Liver (tissue), 3 donors: Measurements from ENCODE around the gene PHF19.

Experiments
- CTCF ChIP-seq: fragments of 150-350 bp; IDR thresholded peaks from 2 replicates; pipeline ENCODE4 v1.5.1; 2017; ENCODE audit warnings: improper control_type of control experiment, low read depth, low read length; ENCODE audit not compliant: missing input control
- EGR1 ChIP-seq, 2 donors: IDR thresholded peaks; 2 replicates each; pipeline ENCODE4 v1.6.1; 2016 to 2018; ENCODE audit warnings: antibody characterized with exemption in 2 of 2, low read depth in 2 of 2
- GABPA ChIP-seq, 2 donors: IDR thresholded peaks in 1 of 2; conservative IDR thresholded peaks in 1 of 2; 2 replicates each; pipeline ENCODE4 v1.6.1; 2016; ENCODE audit warnings: antibody characterized with exemption in 2 of 2, mild to moderate bottlenecking in 1 of 2, moderate library complexity in 1 of 2
- HNF4G ChIP-seq: IDR thresholded peaks from 2 replicates; pipeline ENCODE4 v1.6.1; 2016; ENCODE audit warnings: antibody characterized with exemption
- MAX ChIP-seq: IDR thresholded peaks from 2 replicates; pipeline ENCODE4 v1.6.1; 2016; ENCODE audit warnings: antibody characterized with exemption
- NR2F2 ChIP-seq: IDR thresholded peaks from 2 replicates; pipeline ENCODE4 v1.6.1; 2016; ENCODE audit warnings: antibody characterized with exemption
- RAD21 ChIP-seq, 2 donors: IDR thresholded peaks; 2 replicates each; pipeline ENCODE4 v1.6.1; 2016; ENCODE audit warnings: antibody characterized with exemption in 2 of 2, mild to moderate bottlenecking in 2 of 2
- TAF1 ChIP-seq: conservative IDR thresholded peaks from 2 replicates; pipeline ENCODE4 v1.6.1; 2016; ENCODE audit warnings: antibody characterized with exemption, mild to moderate bottlenecking
- donor health status: healthy.
- donor health status: healthy.

- no peak for TF ChIP-seq HNF4G
- no peak for TF ChIP-seq MAX
- no peak for TF ChIP-seq RAD21 (IDR thresholded peaks at IDR 0.05)
- no peak for TF ChIP-seq CTCF
- TF ChIP-seq EGR1 (IDR thresholded peaks at IDR 0.05; ENCODE audit: low read depth in 2 of 2): no peak
- no peak for TF ChIP-seq TAF1
- no peak for TF ChIP-seq GABPA (IDR thresholded peaks at IDR 0.05 in 1 of 2, conservative IDR thresholded peaks at IDR 0.05 in 1 of 2)
- no peak for TF ChIP-seq NR2F2
These were observed 27.3 kb upstream of the PHF19 start for GRCh38 chr9:120904061-120904977.
